GM03348 (cell line): ENCODE measurements around the gene CCDC92B.
A peak's percentile ranks its signal among the peaks of the same experiment; 100 is the strongest.

Source experiments
- DNase-seq: peaks from one replicate; pipeline ENCODE4 v3.0.0; 2012; ENCODE audit warnings: low spot score

Gene CCDC92B

DNA sequence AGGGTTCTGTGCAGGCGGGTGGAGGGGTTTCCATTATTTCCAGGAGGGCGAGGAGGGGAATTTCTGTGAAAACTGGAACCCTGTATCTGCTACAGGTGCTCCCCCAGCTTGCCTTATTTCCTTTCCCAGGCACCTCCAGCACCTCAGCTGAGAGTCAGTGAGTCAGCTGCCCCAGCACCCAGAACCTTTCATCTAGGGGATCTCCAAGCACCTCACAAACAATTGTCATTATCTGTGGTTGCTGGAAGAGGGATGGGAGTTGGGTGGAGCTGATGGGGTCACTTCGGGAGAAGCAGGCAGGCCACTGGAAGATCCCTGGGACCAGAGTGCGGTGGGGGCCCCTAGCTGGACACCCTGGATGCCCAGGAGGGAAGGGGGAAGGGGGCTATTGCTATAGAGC lies 27.8 kb downstream of the CCDC92B start:
- no peak for DNase-seq

DNA sequence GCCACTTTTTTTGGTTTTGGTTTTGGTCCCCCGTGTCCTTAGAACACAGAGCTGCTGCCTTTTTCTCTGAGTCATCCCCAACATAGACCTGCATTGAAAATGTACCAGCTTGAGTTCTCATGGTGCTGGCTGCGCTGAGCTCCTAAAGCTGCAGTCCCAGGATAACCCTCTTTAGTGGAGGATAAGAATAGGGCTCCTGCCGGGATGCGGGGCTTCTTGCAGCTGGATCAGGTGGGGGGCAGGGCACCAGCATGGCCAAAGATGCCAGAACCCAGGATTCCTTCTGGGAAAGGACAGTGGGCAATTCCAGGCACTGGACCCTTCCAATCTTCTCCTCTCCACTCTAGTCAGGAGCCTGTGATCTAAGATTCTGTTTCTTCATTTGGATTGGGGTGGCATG lies 29.6 kb downstream of the CCDC92B start:
- no peak for DNase-seq

GRCh38 chr17:2718150-2718938 lies 31.1 kb downstream of the CCDC92B start:
- no peak for DNase-seq

GRCh38 chr17:2716649-2717048 lies 32.8 kb downstream of the CCDC92B start:
- DNase-seq: no peak

- DNase-seq: no peak
Observed at GRCh38 chr17:2713881-2714280, 35.6 kb downstream of the CCDC92B start.

- no peak for DNase-seq
Observed at GRCh38 chr17:2712300-2713043, 37.0 kb downstream of the CCDC92B start.

GRCh38 chr17:2711608-2712299 lies 37.7 kb downstream of the CCDC92B start, which contains the start of gene CLUH:
TSS of gene CLUH (minus strand) at chr17:2711764. CDS start at chr17:2711661, 103 bp downstream.
- peak; percentile 99 for DNase-seq

DNA sequence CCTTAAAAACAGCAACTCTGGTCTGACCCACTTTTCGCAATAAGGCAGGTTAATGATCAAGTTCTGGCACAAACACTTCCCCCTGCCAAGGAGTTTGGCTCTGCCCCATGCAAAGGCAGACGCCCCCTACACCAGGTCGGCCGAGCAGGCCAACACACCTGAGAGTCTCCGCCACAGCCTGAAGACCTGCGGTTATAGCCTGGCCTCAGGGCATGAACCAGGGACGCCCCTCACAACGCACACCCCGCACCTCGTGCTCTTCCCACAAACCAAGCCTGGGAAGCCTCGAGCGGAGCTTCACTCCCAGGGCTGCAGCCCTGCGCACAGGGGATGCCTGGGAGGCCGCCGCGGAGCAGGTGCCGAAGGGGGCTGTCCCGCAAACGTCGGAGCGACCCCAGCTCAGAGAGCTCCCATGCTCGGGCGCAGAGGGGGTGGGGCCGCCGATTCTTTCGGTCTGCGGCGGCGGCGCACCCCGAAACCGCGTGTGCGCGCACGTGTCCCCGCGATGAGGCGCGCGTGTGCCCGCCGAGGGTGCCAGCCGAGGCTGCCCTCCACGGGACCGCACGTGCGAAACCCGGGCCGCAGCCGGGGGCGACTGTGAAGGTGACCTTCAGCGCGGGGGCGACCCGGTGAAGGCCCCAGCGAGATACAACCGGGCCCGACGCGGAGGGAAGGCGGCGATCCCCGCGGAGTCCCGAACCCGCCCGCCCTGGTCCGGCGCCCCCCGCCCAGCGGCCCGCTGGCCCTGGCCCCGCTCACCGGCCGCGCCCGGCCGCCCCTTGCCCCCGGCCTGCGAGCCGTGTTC lies 38.4 kb downstream of the CCDC92B start:
- DNase-seq: peak; percentile 66

DNA sequence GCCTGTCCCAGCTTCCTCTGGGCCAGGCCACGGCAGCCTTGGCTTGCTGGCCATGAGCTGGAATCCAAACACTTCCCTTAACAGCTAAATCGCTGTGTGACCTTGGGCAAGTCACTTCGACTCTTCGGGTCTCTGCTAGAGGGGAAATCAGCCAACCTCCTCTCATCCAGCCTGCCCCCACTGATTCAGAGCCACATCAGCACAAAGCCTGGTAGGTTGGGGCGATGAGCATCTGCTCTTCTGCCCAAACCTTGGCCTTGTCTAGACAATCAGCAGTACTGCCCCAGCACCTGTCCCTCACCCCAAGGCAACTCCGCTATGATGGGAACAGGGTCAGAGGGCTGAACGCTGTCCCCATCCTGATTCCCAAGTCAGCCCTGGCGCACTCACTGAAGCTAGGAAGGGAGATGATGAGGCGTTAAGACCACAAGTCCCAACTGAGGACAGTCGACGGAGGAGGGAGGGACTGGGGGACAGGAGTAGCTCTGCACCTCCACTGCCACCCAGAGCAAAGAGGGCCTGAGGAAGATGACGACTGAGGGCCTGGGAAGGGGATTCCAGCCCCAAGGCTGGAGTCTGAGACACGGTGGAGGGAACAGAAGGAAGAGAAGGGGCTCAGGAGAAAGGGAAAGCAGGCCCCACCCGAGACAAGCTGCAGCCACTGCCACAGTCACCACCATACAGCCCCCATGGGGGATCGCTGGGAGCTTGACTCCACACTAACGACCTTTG lies 39.2 kb downstream of the CCDC92B start:
- no peak for DNase-seq

DNA sequence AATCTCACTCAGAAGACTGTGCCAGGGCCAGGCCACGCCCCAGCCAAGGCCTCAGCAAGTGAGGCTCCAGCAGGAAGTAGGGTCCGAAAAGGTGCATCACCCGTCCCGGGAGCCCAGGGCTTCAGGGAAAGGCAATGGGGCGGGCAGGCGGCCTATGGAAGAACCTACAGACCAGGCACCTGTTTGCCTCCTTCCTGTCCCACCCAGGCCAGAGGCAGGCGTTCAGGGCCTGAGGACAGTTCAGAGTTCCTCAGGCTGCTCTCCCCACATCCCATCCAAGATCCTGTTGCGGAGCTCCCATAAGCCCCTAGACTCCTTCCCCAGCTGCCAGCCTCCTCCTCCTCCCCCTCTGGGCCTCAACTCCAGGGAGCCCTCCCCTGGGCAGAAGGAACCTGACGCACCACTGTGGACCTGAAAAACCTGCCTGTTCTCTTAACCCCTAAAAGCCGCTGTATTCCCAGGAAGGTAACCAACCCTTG lies 40.2 kb downstream of the CCDC92B start:
- peak; percentile 67 for DNase-seq

GRCh38 chr17:2708585-2709182 lies 40.8 kb downstream of the CCDC92B start:
- no peak for DNase-seq

DNA sequence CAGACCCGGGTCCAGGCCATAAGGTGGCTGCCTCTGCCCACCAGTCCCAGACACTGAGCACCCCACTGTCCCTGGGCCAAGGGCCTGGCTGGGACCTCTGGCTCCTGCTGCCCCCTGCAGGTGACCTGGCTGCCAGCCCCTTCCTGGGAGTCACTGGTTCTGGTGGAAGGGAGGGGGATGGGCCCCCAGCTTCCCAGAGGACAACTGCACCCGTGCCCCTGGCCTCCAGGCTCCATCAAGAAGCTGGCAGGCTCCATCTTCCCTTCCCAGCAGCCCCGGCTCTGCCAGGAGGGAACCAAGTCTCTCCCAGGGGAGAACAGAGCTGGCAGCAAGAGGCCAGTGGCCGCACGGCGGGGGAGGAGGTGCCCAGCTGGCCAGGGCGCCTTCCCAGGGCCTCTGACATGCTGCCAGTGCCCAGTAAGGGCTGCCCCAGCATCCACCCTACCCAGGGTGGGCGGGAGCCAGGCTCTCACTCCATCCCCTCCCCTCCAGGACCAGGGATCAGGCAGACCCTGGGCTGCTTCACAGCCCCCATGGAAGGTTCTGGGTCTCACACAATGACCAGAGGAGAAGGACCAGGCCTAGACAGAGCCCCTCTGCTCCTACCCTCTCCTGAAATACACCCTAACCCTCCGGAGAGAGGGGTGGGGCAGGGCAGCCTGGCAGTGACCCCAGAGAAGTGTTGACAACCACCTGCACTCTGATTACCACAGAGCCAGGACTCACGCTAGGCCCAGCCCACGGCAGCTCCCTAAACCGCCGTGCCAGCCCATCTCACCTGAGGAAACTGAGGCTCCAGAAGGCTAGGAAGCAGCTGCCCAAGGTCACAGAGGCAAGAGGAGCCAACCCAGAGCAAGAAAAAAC lies 41.5 kb downstream of the CCDC92B start:
- DNase-seq: peak; percentile 56

DNA sequence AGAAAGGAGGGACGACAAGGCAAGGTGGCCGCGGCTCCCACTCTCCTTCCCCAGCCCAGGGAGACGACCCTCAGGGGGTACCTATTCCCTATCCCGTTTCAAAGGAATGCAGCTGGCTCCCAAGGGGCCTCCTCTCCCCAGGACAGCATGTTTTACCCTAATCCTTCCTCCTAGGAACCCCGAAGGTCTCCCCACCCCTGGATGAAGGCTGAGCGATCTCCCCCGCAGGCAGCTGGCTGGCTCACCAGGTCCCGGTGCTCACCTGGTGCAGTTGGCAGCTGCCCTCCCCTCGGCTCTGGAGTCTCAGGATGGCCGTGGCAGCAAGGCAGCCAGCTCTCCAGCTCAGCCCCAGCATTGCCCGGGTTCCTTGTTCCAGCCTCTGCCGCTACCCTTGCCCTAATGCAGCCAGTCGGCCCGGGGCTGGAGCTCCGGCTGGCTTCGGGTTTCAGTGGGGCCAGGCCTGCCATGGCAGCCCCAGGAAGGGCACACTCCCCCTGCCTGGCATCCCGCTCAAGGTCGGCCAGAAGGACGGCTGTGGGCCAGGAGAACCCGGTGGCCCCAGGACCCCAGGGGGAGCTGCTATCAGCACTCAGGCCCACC lies 42.4 kb downstream of the CCDC92B start:
- no peak for DNase-seq

DNA sequence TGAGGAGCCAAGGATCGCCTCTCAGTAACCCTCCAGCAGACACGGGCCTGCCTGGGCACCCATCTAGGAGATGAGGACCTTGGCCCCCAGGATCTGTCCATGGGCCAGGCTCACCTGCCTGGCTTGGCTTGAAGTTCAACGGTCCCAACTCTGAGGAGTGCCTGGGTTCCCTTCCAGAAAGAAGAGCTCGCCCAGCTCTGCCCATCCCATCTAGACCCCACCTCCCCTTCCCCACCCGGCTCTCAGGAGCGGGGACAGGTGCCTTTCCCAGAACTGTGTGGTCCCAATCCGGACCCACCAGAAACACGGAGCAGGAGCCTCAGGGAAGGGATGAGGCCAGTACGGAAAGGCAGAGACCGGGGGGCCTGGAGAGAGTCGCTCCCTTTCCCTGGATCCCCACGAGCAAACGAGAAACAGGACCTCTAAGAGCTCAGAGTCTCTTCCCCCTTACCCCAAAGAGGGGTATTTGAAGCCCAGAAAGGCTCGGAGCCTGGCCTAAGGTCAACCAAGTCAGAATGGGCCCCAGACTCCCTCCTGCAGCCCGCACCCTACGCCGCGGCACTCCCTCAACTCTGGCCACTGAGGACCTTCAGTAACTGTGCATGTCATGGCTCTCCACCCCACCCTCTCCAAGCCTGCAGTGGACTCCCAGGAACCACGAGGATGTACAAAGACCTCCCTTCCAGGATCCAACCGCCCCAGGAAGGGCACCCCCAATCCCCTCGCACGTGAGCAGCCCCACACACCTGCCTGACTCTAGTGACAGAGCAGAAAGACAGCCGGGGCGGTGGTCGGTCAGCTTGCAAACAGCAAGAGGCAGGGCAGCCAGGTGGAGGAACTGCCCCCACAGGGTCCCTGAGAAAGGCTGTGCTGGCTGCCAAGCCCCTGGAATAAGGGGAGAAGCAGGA lies 43.3 kb downstream of the CCDC92B start:
- DNase-seq: no peak

GRCh38 chr17:2705263-2705662 lies 44.2 kb downstream of the CCDC92B start:
- no peak for DNase-seq

DNA sequence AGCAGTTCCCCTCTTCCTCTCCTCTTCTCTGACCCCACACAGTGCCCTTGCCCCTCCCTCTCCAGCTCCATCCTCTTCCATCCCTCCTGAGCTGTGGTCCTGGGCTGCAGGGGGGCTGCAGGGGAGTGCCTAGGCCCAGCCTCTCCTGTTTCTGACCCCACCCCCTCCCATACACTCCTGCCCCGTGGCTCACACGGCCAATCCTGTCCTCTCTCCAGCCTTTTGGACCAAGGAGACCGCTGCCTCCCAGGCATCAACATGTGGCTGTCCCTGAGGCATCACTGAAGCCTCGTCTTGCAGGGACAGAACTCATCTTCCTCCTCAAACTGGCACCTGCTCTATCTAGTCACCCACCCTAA lies 44.6 kb downstream of the CCDC92B start:
- DNase-seq: no peak

- no peak for DNase-seq
Observed at GRCh38 chr17:2704031-2704889, 45.2 kb downstream of the CCDC92B start.
